ENCODE results near the gene MAPK12. TPM values are rescaled to one million over a fixed set of nuclear protein-coding genes. Genes with fewer than 3 reads are reported as not detected.
A peak's percentile ranks its signal among the peaks of the same experiment; 100 is the strongest.

The MAPK12 gene
- polyA plus RNA-seq, 1 donor from 2014 or later, result 36.7 TPM

DNA sequence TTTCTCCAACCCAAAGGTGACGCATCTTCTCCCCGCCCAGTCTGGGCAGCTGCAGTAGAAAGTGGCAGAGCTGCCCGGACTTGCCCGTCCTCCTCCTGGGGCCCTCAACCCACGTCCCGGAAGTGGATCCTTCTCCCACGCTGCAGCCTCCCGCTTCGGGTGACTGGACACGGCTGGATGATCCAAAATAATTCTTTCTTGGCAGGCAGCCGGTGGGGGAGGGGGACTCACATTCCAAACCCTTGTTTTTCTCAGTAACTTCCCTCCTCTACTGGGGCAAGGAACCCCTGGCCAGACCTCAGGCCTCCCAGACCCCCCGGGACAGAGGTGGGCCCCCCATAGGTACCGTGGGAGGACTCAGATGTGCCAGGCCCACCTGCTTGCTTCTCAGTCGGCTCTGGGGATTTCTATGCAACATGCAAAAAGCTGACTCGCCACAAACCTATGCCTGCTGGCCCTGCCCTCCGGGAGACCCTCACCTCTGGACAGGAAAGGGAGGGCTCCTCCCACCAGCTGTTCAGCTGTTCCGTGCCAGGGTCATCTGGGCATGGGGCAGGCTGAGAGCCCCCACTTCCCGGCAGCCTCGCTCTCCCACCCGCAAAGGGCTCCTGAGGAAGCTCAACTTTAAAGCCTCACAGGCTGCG is 44.6 kb upstream of the MAPK12 start:
- H3K9ac ChIP-seq (ENCODE audit: low read length), result peak overlapping the region; percentile 94
- no peaks in the 10 kb centered on the region for H3K36me3 ChIP-seq (ENCODE audit: insufficient read depth, low read length)
- no peak for TF ChIP-seq SMC3 (conservative IDR thresholded peaks at IDR 0.05; ENCODE audit: poor library complexity)
- TF ChIP-seq, protein P1, sequence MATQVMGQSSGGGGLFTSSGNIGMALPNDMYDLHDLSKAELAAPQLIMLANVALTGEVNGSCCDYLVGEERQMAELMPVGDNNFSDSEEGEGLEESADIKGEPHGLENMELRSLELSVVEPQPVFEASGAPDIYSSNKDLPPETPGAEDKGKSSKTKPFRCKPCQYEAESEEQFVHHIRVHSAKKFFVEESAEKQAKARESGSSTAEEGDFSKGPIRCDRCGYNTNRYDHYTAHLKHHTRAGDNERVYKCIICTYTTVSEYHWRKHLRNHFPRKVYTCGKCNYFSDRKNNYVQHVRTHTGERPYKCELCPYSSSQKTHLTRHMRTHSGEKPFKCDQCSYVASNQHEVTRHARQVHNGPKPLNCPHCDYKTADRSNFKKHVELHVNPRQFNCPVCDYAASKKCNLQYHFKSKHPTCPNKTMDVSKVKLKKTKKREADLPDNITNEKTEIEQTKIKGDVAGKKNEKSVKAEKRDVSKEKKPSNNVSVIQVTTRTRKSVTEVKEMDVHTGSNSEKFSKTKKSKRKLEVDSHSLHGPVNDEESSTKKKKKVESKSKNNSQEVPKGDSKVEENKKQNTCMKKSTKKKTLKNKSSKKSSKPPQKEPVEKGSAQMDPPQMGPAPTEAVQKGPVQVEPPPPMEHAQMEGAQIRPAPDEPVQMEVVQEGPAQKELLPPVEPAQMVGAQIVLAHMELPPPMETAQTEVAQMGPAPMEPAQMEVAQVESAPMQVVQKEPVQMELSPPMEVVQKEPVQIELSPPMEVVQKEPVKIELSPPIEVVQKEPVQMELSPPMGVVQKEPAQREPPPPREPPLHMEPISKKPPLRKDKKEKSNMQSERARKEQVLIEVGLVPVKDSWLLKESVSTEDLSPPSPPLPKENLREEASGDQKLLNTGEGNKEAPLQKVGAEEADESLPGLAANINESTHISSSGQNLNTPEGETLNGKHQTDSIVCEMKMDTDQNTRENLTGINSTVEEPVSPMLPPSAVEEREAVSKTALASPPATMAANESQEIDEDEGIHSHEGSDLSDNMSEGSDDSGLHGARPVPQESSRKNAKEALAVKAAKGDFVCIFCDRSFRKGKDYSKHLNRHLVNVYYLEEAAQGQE (IDR thresholded peaks at IDR 0.05; ENCODE audit: borderline replicate concordance), result no peak
- TF ChIP-seq EZH2 (IDR thresholded peaks at IDR 0.05; ENCODE audit: borderline replicate concordance, insufficient read depth, low read length, poor library complexity, severe bottlenecking), result no peak
- TF ChIP-seq RAD21 (conservative IDR thresholded peaks at IDR 0.05), result no peak
- H3K4me3 ChIP-seq (ENCODE audit: low read length), result peak overlapping the region; percentile 94
- H3K27me3 ChIP-seq (ENCODE audit: insufficient read depth, low read depth, low read length), result no peaks in the 10 kb centered on the region
- peak overlapping the region; percentile 86 for H3K4me2 ChIP-seq (ENCODE audit: low read length)
- no peaks in the 10 kb centered on the region for H3K9me2 ChIP-seq (ENCODE audit: insufficient read depth, low read length)
- H3K27ac ChIP-seq (ENCODE audit: low read length), result peak overlapping the region; percentile 71
- no peak overlapping the region for H2AFZ ChIP-seq (ENCODE audit: low read depth, low read length)
- peaks cover 52% of the 10 kb centered on the region for H3K79me2 ChIP-seq (replicated peaks; ENCODE audit: insufficient read depth, low read length)
- no peaks in the 10 kb centered on the region for H3K9me3 ChIP-seq (ENCODE audit: low read length)
- no peaks in the 10 kb centered on the region for H3F3A ChIP-seq (ENCODE audit: insufficient read depth, low read length, poor library complexity, severe bottlenecking)
- peaks cover 6% of the 10 kb centered on the region for H4K20me1 ChIP-seq (ENCODE audit: insufficient read depth)

DNA sequence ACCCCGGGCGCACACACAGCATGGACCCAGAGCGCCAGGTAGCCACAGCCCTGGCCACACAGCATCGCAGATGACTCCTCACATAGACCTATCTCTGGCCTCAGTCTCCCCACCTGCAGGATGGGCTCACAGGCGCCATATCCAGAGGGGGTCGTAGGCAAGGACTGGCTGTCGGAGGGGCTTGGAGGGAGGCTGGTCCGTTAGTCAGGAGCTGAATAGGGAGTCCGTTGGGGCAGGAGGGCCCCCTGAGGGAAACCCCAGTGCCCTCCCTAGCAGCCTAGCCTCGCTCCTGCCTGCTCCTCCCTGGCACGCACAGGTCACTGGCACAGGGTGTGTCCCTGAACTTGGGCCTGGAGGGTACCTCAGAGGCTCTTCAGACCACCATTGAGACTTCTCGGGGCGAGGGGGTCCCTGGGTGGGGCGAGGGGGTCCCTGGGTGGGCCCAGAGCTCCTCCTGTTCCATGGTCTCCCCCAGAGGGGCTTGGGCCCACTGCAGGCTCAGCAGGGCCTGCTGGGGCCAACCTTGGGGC is 44.0 kb upstream of the MAPK12 start:
- H3K79me2 ChIP-seq (replicated peaks; ENCODE audit: insufficient read depth, low read length), result peaks cover 58% of the 10 kb centered on the region
- H3K27me3 ChIP-seq (ENCODE audit: insufficient read depth, low read depth, low read length), result no peaks in the 10 kb centered on the region
- peak overlapping the region; percentile 86 for H3K4me2 ChIP-seq (ENCODE audit: low read length)
- no peak for TF ChIP-seq EZH2 (IDR thresholded peaks at IDR 0.05; ENCODE audit: borderline replicate concordance, insufficient read depth, low read length, poor library complexity, severe bottlenecking)
- no peak for TF ChIP-seq TAF1 (IDR thresholded peaks at IDR 0.05; ENCODE audit: low read depth)
- TF ChIP-seq MXI1 (conservative IDR thresholded peaks at IDR 0.05; ENCODE audit: poor library complexity, severe bottlenecking), result no peak
- no peak for TF ChIP-seq RAD21 (conservative IDR thresholded peaks at IDR 0.05)
- TF ChIP-seq POLR2AphosphoS5 (IDR thresholded peaks at IDR 0.05), result no peak
- TF ChIP-seq, protein P1 (IDR thresholded peaks at IDR 0.05; ENCODE audit: borderline replicate concordance), result no peak
- TF ChIP-seq EP300 (conservative IDR thresholded peaks at IDR 0.05; ENCODE audit: poor library complexity, severe bottlenecking), result no peak
- TF ChIP-seq, protein P2, sequence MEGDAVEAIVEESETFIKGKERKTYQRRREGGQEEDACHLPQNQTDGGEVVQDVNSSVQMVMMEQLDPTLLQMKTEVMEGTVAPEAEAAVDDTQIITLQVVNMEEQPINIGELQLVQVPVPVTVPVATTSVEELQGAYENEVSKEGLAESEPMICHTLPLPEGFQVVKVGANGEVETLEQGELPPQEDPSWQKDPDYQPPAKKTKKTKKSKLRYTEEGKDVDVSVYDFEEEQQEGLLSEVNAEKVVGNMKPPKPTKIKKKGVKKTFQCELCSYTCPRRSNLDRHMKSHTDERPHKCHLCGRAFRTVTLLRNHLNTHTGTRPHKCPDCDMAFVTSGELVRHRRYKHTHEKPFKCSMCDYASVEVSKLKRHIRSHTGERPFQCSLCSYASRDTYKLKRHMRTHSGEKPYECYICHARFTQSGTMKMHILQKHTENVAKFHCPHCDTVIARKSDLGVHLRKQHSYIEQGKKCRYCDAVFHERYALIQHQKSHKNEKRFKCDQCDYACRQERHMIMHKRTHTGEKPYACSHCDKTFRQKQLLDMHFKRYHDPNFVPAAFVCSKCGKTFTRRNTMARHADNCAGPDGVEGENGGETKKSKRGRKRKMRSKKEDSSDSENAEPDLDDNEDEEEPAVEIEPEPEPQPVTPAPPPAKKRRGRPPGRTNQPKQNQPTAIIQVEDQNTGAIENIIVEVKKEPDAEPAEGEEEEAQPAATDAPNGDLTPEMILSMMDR (IDR thresholded peaks at IDR 0.05; ENCODE audit: poor library complexity, severe bottlenecking), result no peak
- no peak for TF ChIP-seq SMC3 (conservative IDR thresholded peaks at IDR 0.05; ENCODE audit: poor library complexity)
- H3K9me2 ChIP-seq (ENCODE audit: insufficient read depth, low read length), result no peaks in the 10 kb centered on the region
- peak overlapping the region; percentile 94 for H3K4me3 ChIP-seq (ENCODE audit: low read length)
- H4K20me1 ChIP-seq (ENCODE audit: insufficient read depth), result peaks cover 6% of the 10 kb centered on the region
- peak overlapping the region; percentile 94 for H3K9ac ChIP-seq (ENCODE audit: low read length)
- no peaks in the 10 kb centered on the region for H3K9me3 ChIP-seq (ENCODE audit: low read length)
- no peaks in the 10 kb centered on the region for H3F3A ChIP-seq (ENCODE audit: insufficient read depth, low read length, poor library complexity, severe bottlenecking)
- no peaks in the 10 kb centered on the region for H3K36me3 ChIP-seq (ENCODE audit: insufficient read depth, low read length)
- H2AFZ ChIP-seq (ENCODE audit: low read depth, low read length), result no peak overlapping the region
- H3K27ac ChIP-seq (ENCODE audit: low read length), result peak overlapping the region; percentile 71
